GM21717 (cell line): ENCODE data around the gene ADGRF4.

Source experiments
- ATAC-seq: cut with Tn5 transposase; IDR thresholded peaks from one replicate; pipeline ENCODE4 v1.9.1; 2021; ENCODE audit warnings: mild to moderate bottlenecking, moderate library complexity; ENCODE audit not compliant: unreplicated experiment

The ADGRF4 gene

GRCh38 chr6:47698342-47698787, at the start of gene ADGRF4:
ADGRF4 (plus strand) TSS chr6:47698580; CDS start chr6:47707246, 8,666 bp downstream.
- no peak for ATAC-seq

- ATAC-seq, result peak; percentile 77
Measured at GRCh38 chr6:47650553-47651432, 47.6 kb upstream of the ADGRF4 start.

- ATAC-seq, result no peak
Measured at GRCh38 chr6:47651505-47651944, 46.9 kb upstream of the ADGRF4 start.

- ATAC-seq, result no peak
Measured at GRCh38 chr6:47653706-47654105, 44.7 kb upstream of the ADGRF4 start.

- ATAC-seq, result no peak
Measured at GRCh38 chr6:47654255-47654654, 44.1 kb upstream of the ADGRF4 start.

GRCh38 chr6:47655719-47656595, 42.4 kb upstream of the ADGRF4 start:
- no peak for ATAC-seq

- no peak for ATAC-seq
Measured at GRCh38 chr6:47661960-47662359, 36.4 kb upstream of the ADGRF4 start.

GRCh38 chr6:47663462-47664216, 34.7 kb upstream of the ADGRF4 start:
- ATAC-seq, result no peak

- no peak for ATAC-seq
Measured at GRCh38 chr6:47665112-47665511, 33.3 kb upstream of the ADGRF4 start.

- ATAC-seq, result no peak
Measured at GRCh38 chr6:47669684-47670513, 28.5 kb upstream of the ADGRF4 start.

GRCh38 chr6:47670851-47671250, 27.5 kb upstream of the ADGRF4 start:
- ATAC-seq, result no peak

- ATAC-seq, result no peak
Measured at GRCh38 chr6:47671777-47672176, 26.6 kb upstream of the ADGRF4 start.

- no peak for ATAC-seq
Measured at GRCh38 chr6:47672816-47673215, 25.6 kb upstream of the ADGRF4 start.

- no peak for ATAC-seq
Measured at GRCh38 chr6:47674673-47675072, 23.7 kb upstream of the ADGRF4 start.

GRCh38 chr6:47677381-47678100, 20.8 kb upstream of the ADGRF4 start:
- no peak for ATAC-seq

- no peak for ATAC-seq
Measured at GRCh38 chr6:47678739-47679138, 19.6 kb upstream of the ADGRF4 start.

GRCh38 chr6:47679322-47679906, 19.0 kb upstream of the ADGRF4 start:
- ATAC-seq, result no peak

GRCh38 chr6:47680051-47680450, 18.3 kb upstream of the ADGRF4 start:
- ATAC-seq, result no peak

- no peak for ATAC-seq
Measured at GRCh38 chr6:47680724-47681123, 17.7 kb upstream of the ADGRF4 start.
